HG02642 (cell line): ENCODE results near the gene TIMM17B.

Source experiments
- ATAC-seq: cut with Tn5 transposase; IDR thresholded peaks from one replicate; pipeline ENCODE4 v1.9.1; 2021; ENCODE audit warnings: mild to moderate bottlenecking; ENCODE audit not compliant: unreplicated experiment, poor library complexity

Gene TIMM17B

DNA sequence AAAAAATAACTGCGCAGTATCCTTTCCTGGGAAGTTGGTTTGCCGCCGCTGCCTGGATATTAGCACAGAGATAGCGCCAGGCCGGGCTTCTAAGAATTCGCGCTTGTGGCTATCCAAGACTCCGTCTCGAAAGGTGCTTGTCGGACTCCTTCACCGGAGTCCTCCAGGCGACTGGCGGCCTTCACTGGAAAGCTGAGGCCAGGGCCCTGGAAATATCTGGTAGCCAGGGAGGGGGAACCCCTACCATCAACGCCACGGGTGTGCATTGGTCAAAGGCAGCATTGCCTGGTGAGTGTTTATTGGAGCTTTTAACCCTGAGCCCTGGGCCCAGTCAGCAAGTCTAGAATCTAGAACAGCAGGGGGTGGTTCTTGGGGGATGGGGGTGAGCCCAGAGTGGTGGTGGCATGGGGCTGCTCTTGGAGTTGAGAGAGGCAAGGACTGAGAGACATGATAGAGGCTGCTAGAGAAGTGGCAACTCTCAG, 21.8 kb upstream of the TIMM17B start:
- peak; percentile 3 for ATAC-seq

DNA sequence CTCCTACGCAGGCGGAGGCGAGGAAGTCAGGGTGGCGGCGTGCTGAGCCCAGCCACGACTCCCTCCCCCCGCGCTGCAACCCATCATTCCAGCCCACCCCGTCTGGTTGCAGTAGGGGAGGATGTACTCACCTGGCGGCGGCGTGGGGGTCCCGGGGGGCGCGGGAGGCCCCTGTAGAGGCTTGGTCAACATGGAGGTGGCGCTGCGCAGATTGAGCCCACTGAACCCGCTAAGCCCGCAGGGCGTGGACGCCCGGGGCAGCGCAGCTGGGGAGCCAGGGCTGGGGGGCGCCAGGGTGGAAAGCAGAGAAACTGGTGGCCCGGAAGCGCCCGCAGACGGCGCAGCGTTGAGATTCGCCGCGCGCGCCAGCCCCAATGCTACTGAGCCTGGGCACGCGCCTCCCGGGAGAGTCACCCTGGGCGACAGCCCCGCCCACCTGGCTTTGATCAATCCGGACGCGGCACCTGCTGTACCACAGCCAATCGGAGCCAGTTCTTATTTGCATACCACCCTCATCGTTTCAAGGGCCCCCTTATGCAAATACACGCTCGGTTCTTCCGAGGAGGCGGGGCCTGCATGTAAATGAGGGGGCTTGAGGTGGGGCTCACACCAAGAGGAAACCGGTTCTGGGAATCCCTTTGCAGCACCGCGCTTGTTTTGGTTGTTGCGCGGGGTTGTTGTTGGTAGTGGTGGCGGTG, 21.2 kb upstream of the TIMM17B start, which contains the start of gene PIM2:
Gene PIM2 (minus strand): TSS at position 382 of the 698 bp plus-strand sequence. CDS start 190 bp downstream, at position 192.
- ATAC-seq, result peak; percentile 79

DNA sequence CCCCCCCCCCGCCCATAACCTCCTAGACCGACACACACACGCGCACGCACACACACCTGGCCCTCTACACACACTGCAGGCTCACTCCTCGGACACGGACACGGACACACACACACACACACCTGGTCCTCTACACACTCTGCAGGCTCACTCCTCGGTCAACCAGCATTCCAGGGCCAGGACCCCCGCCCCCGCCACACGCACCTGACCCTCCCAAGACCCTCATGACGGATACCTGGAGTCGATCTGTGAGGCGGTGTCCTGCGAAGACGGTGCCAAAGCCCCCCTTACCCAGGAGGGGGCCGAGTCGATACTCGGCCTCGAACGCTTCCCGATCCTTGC, 20.7 kb upstream of the TIMM17B start:
- peak; percentile 4 for ATAC-seq

DNA sequence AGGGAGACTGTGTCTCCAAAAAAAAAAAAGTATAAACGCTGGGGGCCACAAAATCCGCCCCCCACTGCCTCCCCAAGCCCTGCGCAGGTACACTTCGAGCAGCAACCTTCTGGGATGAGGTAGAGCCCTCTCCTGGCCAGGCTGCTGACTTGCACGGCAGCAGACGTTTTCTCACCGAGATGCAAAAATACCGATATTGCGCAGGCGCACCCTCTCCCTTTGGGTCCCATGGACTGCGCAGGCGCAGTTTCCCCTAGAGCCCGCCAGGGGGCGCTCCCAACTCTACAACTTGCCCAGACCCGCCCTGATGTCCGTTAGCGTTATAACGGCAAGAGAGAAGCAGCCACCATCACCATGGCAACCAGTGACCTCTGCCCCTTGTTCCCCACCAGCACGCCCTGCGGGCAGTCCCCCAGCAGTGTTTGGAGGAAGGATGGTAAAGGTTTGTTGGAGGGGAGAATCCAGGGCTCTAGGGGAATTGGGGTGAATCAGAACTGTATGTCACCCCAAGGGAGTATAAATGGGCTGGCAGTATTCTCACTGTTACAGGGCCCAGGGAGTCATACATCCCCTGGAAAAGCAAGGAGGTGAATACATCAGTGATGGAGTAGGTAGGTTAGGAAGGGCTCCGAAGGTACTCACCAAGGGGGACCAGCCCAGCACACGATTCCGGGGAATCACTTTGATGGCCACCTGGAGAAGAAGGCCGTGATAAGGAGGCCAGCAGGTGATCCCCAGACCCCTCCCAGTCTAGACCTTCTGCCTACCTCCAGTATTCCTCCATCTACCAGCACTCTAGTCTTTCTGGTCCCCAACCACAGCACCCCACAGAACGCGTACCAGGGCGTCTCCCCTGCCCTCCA, 19.8 kb upstream of the TIMM17B start:
- ATAC-seq, result no peak

DNA sequence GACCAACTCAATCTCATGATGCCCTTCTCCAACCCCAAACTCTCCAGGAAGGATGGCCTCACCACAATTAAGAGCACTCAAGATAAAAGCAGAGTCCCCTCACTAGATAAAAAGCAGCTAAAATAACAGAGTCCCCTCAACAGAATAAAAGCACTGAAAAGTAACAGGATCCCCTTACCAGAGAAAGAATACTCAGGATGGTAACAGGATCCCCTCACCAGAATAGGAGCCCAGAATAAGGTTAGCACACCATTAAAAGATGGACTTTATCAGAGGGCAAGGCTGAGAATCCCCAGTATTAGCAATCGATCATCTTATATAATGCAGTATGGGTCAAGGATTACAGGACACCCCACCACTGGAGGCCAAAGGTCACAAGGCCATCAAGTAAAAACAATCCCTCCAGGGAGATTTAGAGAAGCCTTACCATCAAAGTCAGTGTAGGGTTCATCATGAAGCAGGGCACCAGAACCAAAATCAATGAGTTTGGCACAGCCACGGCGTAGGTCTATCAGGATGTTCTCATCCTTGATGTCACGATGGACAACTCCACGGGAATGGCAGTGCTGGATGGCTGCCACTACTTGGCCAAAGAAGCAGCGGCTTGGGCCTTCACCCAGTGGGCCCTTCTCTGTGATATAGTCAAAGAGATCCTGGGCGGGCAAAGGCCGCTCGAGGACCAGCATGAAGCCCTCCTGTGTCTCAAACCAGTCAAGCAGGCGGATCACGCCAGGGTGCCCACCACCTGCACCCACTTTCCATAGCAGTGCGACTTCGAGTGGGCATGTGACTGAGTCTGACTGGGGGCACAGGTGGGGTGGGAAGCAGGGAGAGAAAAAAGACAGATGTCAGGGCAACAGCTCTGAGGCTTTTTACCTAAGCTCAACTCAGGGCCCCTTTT, 17.3 kb upstream of the TIMM17B start:
- ATAC-seq, result no peak

DNA sequence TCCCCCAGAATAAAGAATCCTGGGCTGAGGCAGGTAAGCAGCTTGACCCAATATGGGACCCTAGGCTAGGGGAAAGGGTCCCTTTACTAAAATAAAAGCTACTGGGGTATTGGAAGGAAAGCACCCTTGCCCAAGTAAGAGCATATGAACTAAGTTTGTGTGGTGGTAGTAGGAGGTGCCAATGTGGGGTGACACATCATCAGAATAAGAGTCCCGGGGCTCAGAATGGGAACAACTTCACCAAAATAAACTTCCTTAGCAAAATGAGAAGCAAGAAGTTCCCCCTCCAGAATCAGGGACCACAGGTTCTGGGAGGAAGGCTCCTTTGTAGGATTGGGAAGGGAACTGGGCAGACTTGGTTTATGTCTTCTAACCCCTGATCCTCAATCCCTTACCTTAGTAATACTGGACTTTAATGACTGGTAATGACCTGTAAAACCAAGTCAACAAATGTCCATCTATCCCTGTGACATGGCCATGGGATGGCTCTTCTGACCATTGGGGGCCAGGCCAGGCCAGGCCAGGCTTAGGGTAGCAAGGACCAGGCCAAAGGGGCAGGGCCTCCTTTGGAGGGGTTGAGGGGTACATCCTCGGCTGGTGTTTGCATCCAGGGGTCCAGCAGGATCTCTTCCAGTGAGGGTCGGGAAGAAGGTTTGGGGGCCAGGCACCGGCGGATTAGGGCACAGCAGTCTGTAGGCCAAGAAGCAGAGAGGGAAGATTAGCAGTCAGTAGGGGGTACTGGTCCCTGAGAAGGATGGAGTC, 16.2 kb upstream of the TIMM17B start:
- ATAC-seq, result no peak

DNA sequence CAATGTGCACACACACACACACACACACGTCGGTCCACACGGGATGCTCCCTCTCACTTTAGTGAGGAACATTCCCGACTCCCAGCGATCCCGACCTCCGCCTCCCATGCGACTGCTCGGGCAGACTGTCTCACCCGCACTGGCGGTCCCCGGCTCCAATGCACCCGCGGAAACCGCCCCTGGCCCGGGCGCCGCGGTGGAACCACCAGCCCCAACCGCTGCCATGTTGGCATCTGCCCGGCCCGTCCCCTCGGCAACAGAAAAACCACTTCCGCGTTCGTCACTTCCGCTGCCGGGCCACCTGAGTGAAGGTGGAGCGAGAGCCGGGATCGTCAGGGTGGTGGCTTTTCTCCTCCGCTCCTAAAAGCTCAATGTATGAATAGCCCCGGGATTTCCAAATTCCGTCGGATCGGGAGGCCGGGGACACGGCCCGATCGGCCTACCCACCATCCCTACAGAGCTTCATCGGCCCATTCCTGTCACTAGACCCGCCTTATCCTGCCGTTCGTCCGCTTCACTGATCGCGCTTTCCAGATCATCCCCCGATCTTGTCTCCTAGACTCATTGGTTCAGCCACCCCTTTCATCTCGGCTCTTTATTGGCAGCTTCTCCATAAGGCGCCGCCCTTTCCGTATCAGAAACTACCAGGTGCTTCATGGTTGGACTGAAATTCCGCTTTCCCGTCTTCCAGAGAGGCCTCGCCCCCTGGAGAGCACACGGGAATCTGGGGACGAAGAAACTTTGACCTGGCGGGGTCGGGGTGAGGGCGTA, 14.0 kb upstream of the TIMM17B start, which contains the start of gene SLC35A2:
Gene SLC35A2 (minus strand): TSS at position 235 of the 771 bp plus-strand sequence. CDS start 10 bp downstream, at position 225.
- peak; percentile 75 for ATAC-seq

DNA sequence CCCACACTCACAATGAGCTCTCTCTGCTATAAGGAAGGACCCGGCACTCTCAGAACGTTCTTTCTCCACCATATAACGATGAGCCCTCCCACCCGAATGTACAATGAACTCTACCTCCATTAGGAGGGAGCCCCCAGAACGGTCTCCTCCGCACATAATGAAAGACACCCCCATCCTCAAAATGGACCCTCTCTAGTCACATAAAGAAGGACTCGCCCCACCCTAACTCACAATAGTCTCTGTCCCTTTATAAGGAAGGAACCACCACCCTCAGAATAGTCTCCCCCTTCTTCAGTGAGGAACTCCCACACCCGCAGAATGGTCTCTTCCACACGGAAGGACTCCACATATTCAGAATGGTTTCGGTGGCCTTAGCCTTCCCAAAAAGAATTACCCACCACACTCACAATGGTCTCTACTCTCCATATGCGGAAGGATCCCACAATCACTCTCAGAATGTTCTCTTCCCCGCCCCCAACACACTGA, 13.4 kb upstream of the TIMM17B start:
- no peak for ATAC-seq

DNA sequence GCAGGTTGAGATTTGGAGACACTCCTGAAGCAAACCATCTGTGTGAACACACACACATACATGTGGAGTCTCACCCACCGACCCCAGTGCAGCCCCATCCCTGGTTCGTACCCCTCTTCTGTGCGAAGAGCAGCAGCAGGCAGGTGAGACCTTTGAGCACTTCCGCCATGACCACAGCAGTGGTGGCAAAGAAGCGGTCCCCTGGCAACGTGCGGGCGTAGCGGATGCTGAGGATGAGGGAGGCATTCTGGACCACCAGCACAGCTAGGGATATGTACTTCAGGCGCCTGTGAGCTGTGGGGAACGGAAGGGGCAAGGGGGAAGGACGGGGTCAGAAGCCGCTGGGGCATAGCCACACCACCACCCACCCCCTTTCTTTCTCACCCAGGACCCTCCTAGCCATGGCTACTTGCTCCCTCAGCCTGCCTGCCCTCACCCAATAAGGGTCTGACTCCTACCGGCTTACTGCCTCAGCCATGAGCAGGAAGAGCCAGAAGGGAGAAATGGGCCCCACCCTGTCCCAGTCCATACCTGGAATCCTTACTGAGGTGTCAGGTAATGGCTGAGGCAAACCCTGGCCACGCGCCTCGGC, 12.2 kb upstream of the TIMM17B start:
- no peak for ATAC-seq

DNA sequence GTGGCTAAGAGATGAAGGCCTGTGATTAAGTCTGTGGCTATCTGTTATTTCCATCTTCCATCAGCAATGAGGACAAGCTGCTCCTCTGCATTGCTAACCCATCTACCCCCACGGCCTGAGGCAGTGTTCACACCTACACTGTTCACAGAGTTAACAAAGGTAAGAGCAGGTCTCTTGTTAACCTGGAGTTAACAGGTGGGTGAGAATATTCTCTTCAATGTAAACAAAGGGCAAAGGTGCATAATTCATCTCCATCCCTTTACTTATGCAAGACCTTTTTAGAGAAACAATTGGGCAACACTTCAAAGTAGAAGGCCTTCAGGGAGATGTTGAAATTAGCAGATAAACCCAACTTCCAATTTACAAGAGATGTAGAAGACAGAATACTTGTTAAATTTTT, 11.0 kb upstream of the TIMM17B start:
- no peak for ATAC-seq

DNA sequence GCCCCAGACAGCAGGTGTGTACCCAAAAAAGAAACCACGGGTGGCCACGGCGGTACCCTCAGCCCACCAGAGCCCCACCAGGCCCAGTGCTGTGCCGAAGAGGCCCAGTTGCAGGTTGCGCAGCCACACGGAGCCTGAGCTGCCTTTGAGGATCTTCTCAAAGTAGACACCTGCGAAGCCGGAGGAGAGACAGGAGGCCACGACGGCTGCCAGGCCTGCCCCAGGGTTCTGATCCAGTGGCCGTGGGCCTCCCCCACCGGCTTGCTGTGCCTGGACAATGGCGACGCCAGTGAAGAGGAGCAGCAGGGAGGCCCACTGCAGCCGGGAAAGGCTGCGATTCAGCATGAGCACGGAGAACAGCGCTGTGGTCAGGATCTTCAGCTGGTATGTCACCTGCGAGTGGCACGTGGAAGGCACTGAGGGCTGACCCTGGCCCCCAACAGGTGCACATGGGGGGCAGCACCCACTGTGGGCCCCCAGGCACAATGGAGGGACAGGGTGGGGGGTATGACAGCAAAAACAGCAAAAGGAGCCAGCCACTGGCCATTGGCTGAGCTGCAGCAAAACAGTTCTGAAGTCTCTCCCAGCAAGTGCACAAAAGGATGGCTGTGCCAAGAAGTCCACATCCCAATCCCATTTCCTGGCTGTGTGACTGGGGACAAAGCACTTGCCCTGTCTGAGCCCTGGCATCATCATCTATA, 7.7 kb upstream of the TIMM17B start:
- no peak for ATAC-seq

DNA sequence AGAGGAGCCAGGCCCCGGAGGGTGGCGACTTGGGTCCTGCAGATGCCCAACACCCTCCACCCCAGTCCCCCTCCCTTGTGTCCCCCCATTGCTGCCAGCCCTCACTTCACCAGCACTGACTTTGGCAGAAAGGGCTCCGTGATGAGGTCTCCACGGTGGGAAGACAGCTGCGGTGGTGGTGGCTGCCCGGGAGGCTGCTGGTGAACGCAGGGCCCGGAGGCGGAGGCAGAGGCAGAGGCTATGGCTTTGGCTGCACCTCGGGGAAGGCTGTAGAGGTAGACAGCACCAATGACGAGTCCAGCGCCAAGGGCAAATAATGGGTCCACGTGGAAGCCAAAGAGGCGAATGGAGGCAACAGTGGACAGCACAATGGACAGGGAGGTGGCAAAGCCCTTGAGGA, 7.1 kb upstream of the TIMM17B start:
- no peak for ATAC-seq

DNA sequence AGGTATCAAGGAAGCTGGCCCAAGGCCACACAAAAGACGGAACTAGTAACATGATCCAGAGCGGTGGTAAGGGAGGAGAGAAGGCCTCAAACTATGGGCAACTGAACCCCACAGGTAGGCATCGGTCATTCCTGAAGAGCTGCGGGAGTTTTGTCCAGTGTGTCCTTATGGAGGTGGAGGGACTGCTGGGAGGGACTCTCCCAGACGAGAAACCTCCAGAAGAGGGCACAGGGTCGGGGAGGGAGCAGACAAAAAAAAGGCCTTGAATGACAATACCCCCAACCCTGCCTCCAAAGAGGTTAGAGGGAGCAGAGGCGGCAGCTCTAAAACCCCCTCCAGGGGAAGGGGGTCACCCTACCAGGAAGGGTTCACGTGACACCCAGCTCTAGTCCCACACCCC, 6.6 kb upstream of the TIMM17B start:
- no peak for ATAC-seq

DNA sequence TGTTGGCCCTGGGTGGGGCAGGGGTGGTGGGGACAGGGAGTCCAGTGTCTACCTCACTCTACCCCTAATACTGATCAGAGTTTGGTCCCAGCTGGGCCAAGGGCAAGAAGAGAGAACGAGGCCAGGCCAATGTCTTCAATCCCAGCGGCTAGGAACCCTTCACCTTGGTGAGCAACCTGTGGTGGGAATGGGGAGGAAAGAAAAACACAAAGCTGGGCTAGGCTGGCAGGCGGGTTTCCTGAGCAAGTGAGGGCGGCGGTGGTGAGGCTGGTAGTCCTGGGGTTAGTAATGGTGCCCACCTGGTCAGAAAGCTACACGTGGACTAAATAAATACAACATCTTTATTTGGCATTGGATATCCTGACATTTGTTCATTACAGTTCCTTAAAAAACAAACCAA, 5.7 kb upstream of the TIMM17B start:
- no peak for ATAC-seq

DNA sequence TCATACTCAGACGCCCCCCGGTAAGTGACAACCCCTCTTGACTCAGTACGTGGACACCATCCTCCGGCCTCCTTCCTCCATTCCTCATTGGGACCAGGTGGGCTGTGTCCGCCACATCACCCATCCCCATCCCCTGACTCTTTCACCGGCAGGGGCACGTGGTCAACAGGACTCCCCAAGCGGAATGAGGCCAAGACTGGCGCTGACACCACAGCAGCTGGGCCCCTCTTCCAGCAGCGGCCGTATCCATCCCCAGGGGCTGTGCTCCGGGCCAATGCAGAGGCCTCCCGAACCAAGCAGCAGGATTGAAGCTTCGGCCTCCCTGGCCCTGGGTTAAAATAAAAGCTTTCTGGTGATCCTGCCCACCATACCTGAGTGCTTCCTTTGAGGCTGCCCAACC, 5.2 kb upstream of the TIMM17B start:
- no peak for ATAC-seq

DNA sequence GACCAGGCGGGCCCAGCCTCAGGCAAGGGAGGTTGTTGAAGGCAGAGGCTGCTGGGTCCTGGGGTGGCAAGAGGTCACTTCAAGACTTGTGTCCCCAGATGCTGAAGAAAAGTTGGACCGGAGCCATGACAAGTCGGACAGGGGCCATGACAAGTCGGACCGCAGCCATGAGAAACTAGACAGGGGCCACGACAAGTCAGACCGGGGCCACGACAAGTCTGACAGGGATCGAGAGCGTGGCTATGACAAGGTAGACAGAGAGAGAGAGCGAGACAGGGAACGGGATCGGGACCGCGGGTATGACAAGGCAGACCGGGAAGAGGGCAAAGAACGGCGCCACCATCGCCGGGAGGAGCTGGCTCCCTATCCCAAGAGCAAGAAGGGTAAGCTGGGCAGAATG, 4.6 kb upstream of the TIMM17B start:
- no peak for ATAC-seq

DNA sequence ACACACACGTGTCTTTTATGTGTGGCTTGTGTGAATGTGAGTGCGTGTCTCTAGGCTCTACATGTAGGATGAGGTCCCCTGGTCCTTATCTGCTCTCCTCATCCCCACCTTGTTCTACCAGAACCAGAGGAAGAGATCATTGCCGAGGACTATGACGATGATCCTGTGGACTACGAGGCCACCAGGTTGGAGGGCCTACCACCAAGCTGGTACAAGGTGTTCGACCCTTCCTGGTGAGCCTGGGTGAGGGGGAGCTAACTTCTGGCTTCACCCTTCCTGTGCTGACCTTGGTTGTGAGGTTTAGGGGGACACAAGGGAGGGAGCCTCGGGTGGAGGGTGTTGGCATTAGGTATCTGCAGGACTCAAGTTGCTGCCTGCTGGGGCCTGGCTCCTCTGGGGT, 3.5 kb upstream of the TIMM17B start:
- ATAC-seq, result no peak

DNA sequence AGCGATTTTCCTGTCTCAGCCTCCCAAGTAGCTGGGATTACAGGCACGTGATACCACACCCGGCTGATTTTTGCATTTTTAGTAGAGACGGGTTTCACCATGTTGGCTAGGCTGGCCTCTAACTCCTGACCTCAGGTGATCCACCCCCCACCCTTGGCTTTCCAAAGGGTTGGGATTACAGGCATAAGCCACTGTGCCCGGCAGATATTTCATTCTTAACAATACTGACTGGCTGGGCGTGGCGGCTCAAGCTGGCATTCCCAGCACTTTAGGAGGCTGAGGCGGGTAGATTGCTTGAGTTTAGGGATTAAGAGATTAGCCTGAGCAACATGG, 1.5 kb upstream of the TIMM17B start:
- no peak for ATAC-seq
